Neural cell (in vitro differentiated cells): Measurements from ENCODE around the gene HOXA3.

Source experiments
- CTCF ChIP-seq: fragments of 450-650 bp; IDR thresholded peaks from 2 replicates; pipeline ENCODE4 v1.5.1; 2014; ENCODE audit warnings: antibody characterized with exemption, mild to moderate bottlenecking, moderate library complexity; ENCODE audit not compliant: poor library complexity, severe bottlenecking
- EP300 ChIP-seq: fragments of 450-650 bp; conservative IDR thresholded peaks from 2 replicates; pipeline ENCODE4 v1.6.1; 2014; ENCODE audit warnings: antibody characterized with exemption, mild to moderate bottlenecking, moderate library complexity; ENCODE audit not compliant: poor library complexity, severe bottlenecking
- EZH2 ChIP-seq: fragments of 200-600, 300-800 bp; shearing (Covaris generic), sonication (generic); IDR thresholded peaks from 2 replicates; pipeline ENCODE4 v1.6.1; 2014; ENCODE audit warnings: antibody characterized with exemption, low read length, borderline replicate concordance, mild to moderate bottlenecking; ENCODE audit not compliant: insufficient read depth, poor library complexity, severe bottlenecking
- MXI1 ChIP-seq: fragments of 450-650 bp; conservative IDR thresholded peaks from 2 replicates; pipeline ENCODE4 v1.6.1; 2014; ENCODE audit warnings: antibody characterized with exemption, mild to moderate bottlenecking; ENCODE audit not compliant: poor library complexity, severe bottlenecking
- POLR2AphosphoS5 ChIP-seq: IDR thresholded peaks from 2 replicates; pipeline ENCODE4 v1.6.1; 2012
- RAD21 ChIP-seq: fragments of 450-650 bp; conservative IDR thresholded peaks from 2 replicates; pipeline ENCODE4 v1.6.1; 2014; ENCODE audit warnings: antibody characterized with exemption, mild to moderate bottlenecking, moderate library complexity
- REST ChIP-seq: IDR thresholded peaks from 2 replicates; pipeline ENCODE4 v1.6.1; 2012; ENCODE audit warnings: borderline replicate concordance
- SMC3 ChIP-seq: fragments of 450-650 bp; conservative IDR thresholded peaks from 2 replicates; pipeline ENCODE4 v1.6.1; 2014; ENCODE audit warnings: antibody characterized with exemption, mild to moderate bottlenecking, moderate library complexity; ENCODE audit not compliant: poor library complexity
- TAF1 ChIP-seq: IDR thresholded peaks from 2 replicates; pipeline ENCODE4 v1.6.1; 2012; ENCODE audit warnings: low read depth

- no peak for TF ChIP-seq EP300
- no peak for TF ChIP-seq CTCF
- TF ChIP-seq TAF1: no peak
- no peak for TF ChIP-seq REST
- no peak for TF ChIP-seq EZH2
- TF ChIP-seq POLR2AphosphoS5: no peak
- TF ChIP-seq RAD21: no peak
- no peak for TF ChIP-seq SMC3
- TF ChIP-seq MXI1: no peak
Measured at GRCh38 chr7:27159266-27160144, 7.1 kb upstream of the HOXA3 start.
